HEK293 (cell line): Measurements from ENCODE around the gene C2CD4C.

ENCODE experiments used
- CTCF ChIA-PET: fragments of 350-600 bp; formaldehyde crosslinking; extraction: SDS; loops from one replicate; lab custom pipeline; 2021; ENCODE audit warnings: antibody characterized with exemption; lab: Yijun Ruan, JAX
- POLR2A ChIA-PET: fragments of 300-600 bp; formaldehyde crosslinking; extraction: SDS; loops from one replicate; lab custom pipeline; 2020; ENCODE audit warnings: antibody characterized with exemption, inconsistent platforms; lab: Yijun Ruan, JAX
- H3K27ac ChIP-seq: fragments of 200-500 bp; sonication (Bioruptor generic); 2 replicates; pipeline ENCODE4 v1.5.1; 2014; ENCODE audit warnings: low read depth, low read length, control low read depth, inconsistent platforms; ENCODE audit errors: extremely low read depth
- H3K36me3 ChIP-seq, 2 experiments: fragments of 200-500 bp in 1 of 2; sonication (Bioruptor generic) in 1 of 2; 1 replicate in 1 of 2; 2 replicates in 1 of 2; pipeline ENCODE4 v1.5.1; 2014 to 2017; ENCODE audit warnings: inconsistent platforms in 2 of 2, low read length in 2 of 2; ENCODE audit not compliant: control insufficient read depth in 2 of 2, insufficient read depth in 1 of 2
- H3K4me1 ChIP-seq: fragments of 200-500 bp; sonication (Bioruptor generic); 2 replicates; pipeline ENCODE4 v1.5.1; 2014; ENCODE audit warnings: mild to moderate bottlenecking, low read length, inconsistent platforms; ENCODE audit not compliant: control insufficient read depth, insufficient read depth
- H3K4me3 ChIP-seq: 2 replicates; pipeline ENCODE4 v1.5.1; 2011; ENCODE audit warnings: low read depth, mild to moderate bottlenecking, control low read depth, low read length, moderate library complexity
- H3K9me3 ChIP-seq: fragments of 200-500 bp; sonication (Bioruptor generic); 2 replicates; pipeline ENCODE4 v1.5.1; 2014; ENCODE audit warnings: low read depth, low read length, inconsistent platforms; ENCODE audit not compliant: control insufficient read depth, insufficient read depth
- GLI2 ChIP-seq: fragments of 450-650 bp; formaldehyde crosslinking; IDR thresholded peaks from 2 replicates; pipeline ENCODE4; 2017; ENCODE audit warnings: missing biosample characterization, missing genetic modification characterization, low read depth, borderline replicate concordance
- MYNN ChIP-seq: fragments of 450-650 bp; formaldehyde crosslinking; IDR thresholded peaks from 2 replicates; pipeline ENCODE4 v1.5.1; 2016; ENCODE audit warnings: missing biosample characterization, missing genetic modification characterization, borderline replicate concordance
- PRDM6 ChIP-seq: fragments of 450-650 bp; formaldehyde crosslinking; IDR thresholded peaks from 2 replicates; pipeline ENCODE4 v1.5.1; 2017; ENCODE audit warnings: missing biosample characterization, missing genetic modification characterization
- SCRT1 ChIP-seq: fragments of 450-650 bp; formaldehyde crosslinking; IDR thresholded peaks from 2 replicates; pipeline ENCODE4 v1.5.1; 2016; ENCODE audit warnings: missing biosample characterization, missing genetic modification characterization, borderline replicate concordance
- ZBTB17 ChIP-seq: fragments of 450-650 bp; formaldehyde crosslinking; IDR thresholded peaks from 2 replicates; pipeline ENCODE4 v1.5.1; 2016; ENCODE audit warnings: missing biosample characterization, missing genetic modification characterization
- ZNF140 ChIP-seq: fragments of 450-650 bp; formaldehyde crosslinking; IDR thresholded peaks from 2 replicates; pipeline ENCODE4 v1.5.1; 2016; ENCODE audit warnings: missing biosample characterization, missing genetic modification characterization
- ZNF274 ChIP-seq, 2 experiments: fragments of 200-500 bp in 1 of 2; fragments of 450-650 bp in 1 of 2; sonication (Bioruptor generic) in 1 of 2; formaldehyde crosslinking in 1 of 2; IDR thresholded peaks; 2 replicates each; pipeline versions ENCODE4 v1.5.1 to v1.6.1; 2014 to 2016; ENCODE audit warnings: borderline replicate concordance in 1 of 2, inconsistent platforms in 1 of 2, low read length in 1 of 2, missing biosample characterization in 1 of 2, missing genetic modification characterization in 1 of 2
- ZNF280C ChIP-seq: fragments of 450-650 bp; formaldehyde crosslinking; IDR thresholded peaks from 2 replicates; pipeline ENCODE4 v1.5.1; 2016; ENCODE audit warnings: missing biosample characterization, missing genetic modification characterization
- ZNF398 ChIP-seq: fragments of 450-650 bp; formaldehyde crosslinking; IDR thresholded peaks from 2 replicates; pipeline ENCODE4 v1.5.1; 2017; ENCODE audit warnings: missing biosample characterization, missing genetic modification characterization
- ZNF629 ChIP-seq: fragments of 450-650 bp; formaldehyde crosslinking; IDR thresholded peaks from 2 replicates; pipeline ENCODE4 v1.5.1; 2017; ENCODE audit warnings: missing biosample characterization, missing genetic modification characterization
- ZNF645 ChIP-seq: fragments of 450-650 bp; formaldehyde crosslinking; IDR thresholded peaks from 2 replicates; pipeline ENCODE4; 2016; ENCODE audit warnings: missing biosample characterization, missing genetic modification characterization
- ZNF701 ChIP-seq: fragments of 450-650 bp; formaldehyde crosslinking; IDR thresholded peaks from 2 replicates; pipeline ENCODE4 v1.5.1; 2016; ENCODE audit warnings: missing biosample characterization, missing genetic modification characterization
- ZSCAN18 ChIP-seq: fragments of 450-650 bp; formaldehyde crosslinking; IDR thresholded peaks from 2 replicates; pipeline ENCODE4 v1.5.1; 2016; ENCODE audit warnings: missing biosample characterization, missing genetic modification characterization

The C2CD4C gene

GRCh38 chr19:441213-441836 is 32.4 kb upstream of the C2CD4C start:
- no peak for TF ChIP-seq PRDM6 (tag by site-specific recombination)
- TF ChIP-seq ZSCAN18 (tag by site-specific recombination), result no peak
- no peak for TF ChIP-seq ZNF280C
- no peak for TF ChIP-seq ZNF701 (tag by site-specific recombination)
- TF ChIP-seq SCRT1 (tag by site-specific recombination), result no peak
- Histone ChIP-seq H3K4me1 (no peaks in the 10 kb centered on the region), H3K36me3 (peaks cover 0 to 8% of the 10 kb centered on the region in 2 experiments; a peak in 2 of 3 replicates), H3K4me3 (no peak overlapping the region), H3K27ac (no peak overlapping the region), H3K9me3 (no peaks in the 10 kb centered on the region)
- ChIA-PET POLR2A (no interaction called here), CTCF (no interaction called here)

- CTCF ChIA-PET, result no interaction called here
- TF ChIP-seq ZNF645 (tag by site-specific recombination), result no peak
- no peak for TF ChIP-seq ZNF398 (tag by site-specific recombination)
- TF ChIP-seq ZBTB17 (tag by site-specific recombination), result no peak
- no peak for TF ChIP-seq ZNF140 (tag by site-specific recombination)
- TF ChIP-seq MYNN (tag by site-specific recombination), result no peak
- no peak for TF ChIP-seq ZNF274 (IDR thresholded peaks at IDR 0.05; ENCODE audit: low read length)
- TF ChIP-seq ZNF274 (tag by site-specific recombination; IDR thresholded peaks at IDR 0.05; ENCODE audit: borderline replicate concordance), result no peak
- TF ChIP-seq ZNF629 (tag by site-specific recombination), result no peak
- no peak for TF ChIP-seq GLI2 (tag by site-specific recombination)
- POLR2A ChIA-PET, result no interaction called here
- H3K4me1 ChIP-seq, result no peaks in the 10 kb centered on the region
- no peak overlapping the region for H3K27ac ChIP-seq
- no peak overlapping the region for H3K4me3 ChIP-seq
- H3K9me3 ChIP-seq, result no peaks in the 10 kb centered on the region
- peaks cover 0 to 11% of the 10 kb centered on the region in 2 experiments; a peak in 2 of 3 replicates for H3K36me3 ChIP-seq
These were observed 31.7 kb upstream of the C2CD4C start for GRCh38 chr19:440391-441212.
